HG03460 (cell line): ENCODE data around the gene FOLR2.

Source experiments
- ATAC-seq: cut with Tn5 transposase; IDR thresholded peaks from one replicate; pipeline ENCODE4 v1.9.1; 2021; ENCODE audit not compliant: unreplicated experiment

Gene FOLR2

GRCh38 chr11:72229336-72229924 lies 12.8 kb downstream of the FOLR2 start:
- ATAC-seq, result no peak

- ATAC-seq, result no peak
These were observed 13.6 kb downstream of the FOLR2 start for GRCh38 chr11:72229925-72230763.

- no peak for ATAC-seq
These were observed 14.3 kb downstream of the FOLR2 start for GRCh38 chr11:72230764-72231365.

- ATAC-seq, result no peak
These were observed 15.0 kb downstream of the FOLR2 start for GRCh38 chr11:72231396-72232259.

GRCh38 chr11:72232260-72233055 lies 15.9 kb downstream of the FOLR2 start:
- ATAC-seq, result no peak

- no peak for ATAC-seq
These were observed 16.6 kb downstream of the FOLR2 start for GRCh38 chr11:72233056-72233772.

- ATAC-seq, result no peak
These were observed 17.3 kb downstream of the FOLR2 start for GRCh38 chr11:72233773-72234513.

- no peak for ATAC-seq
These were observed 17.9 kb downstream of the FOLR2 start for GRCh38 chr11:72234514-72234830.

- no peak for ATAC-seq
These were observed 18.3 kb downstream of the FOLR2 start for GRCh38 chr11:72234920-72235319.

- ATAC-seq, result no peak
These were observed 18.9 kb downstream of the FOLR2 start for GRCh38 chr11:72235351-72236057.

GRCh38 chr11:72236083-72236697 lies 19.6 kb downstream of the FOLR2 start:
- no peak for ATAC-seq

GRCh38 chr11:72236774-72237111 lies 20.1 kb downstream of the FOLR2 start:
- ATAC-seq, result no peak

GRCh38 chr11:72237112-72237931 lies 20.7 kb downstream of the FOLR2 start:
- no peak for ATAC-seq

GRCh38 chr11:72238040-72238450 lies 21.5 kb downstream of the FOLR2 start:
- no peak for ATAC-seq

GRCh38 chr11:72238492-72239312 lies 22.1 kb downstream of the FOLR2 start:
- ATAC-seq, result no peak

GRCh38 chr11:72239313-72239848 lies 22.8 kb downstream of the FOLR2 start:
- no peak for ATAC-seq
